Stimulated activated CD8-positive, alpha-beta memory T cell treated with anti-CD3 and anti-CD28 coated beads, Interleukin-15, amount 100 ng/mL, for 24 hours (primary cell): ENCODE results near the gene NRCAM.

Experiments used
- DNase-seq: peaks from one replicate; pipeline ENCODE4 v3.0.0-alpha.2; 2020; ENCODE audit warnings: low read depth

Gene NRCAM

DNA sequence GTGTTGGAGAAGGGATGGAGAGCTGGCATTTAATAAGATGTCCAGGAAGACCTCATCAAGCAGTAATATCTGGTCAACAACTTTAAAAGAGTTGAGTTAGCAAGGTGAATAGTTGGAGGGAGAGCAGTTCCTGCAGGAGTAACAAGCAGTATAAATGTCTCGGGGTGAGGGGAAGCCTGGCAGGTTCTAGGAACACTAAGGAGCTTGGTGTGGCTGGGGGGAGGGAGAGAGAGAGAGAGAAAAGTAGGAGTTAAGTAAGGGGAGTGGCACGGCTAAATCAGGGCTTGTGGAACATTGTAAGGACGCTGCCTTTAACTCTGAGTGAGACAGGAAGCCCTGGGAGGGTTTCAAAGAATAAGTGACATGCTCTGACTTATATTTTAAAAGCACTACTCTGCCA lies 304.0 kb downstream of the NRCAM start:
- DNase-seq: no peak

GRCh38 chr7:108149908-108150307 lies 306.3 kb downstream of the NRCAM start:
- DNase-seq: no peak

GRCh38 chr7:108149119-108149518 lies 307.1 kb downstream of the NRCAM start:
- no peak for DNase-seq

DNA sequence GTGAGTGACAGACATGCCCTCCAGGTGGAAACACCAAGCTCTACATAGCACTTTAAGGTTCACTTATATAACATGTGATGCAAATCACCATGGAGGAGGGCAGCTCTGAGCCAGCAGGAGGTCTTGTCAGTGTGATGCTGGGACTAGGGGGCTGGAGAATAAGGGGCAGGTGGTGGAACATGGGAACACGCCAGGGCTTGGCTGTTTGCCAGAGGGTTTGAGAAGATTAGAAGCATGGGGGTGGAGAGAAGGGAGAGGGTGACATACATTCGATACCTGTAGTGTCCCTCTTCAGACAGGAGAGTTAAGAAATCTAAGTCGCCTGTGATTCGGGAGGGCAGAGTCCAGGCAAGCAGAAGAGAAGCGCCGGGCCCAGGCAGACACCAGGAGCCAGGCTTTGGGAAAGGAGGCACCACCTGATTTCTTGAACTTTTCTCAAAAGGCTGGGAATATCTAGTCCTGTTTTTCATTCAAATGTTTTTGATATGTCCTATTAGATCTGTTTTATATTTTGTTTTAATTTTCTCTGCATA lies 309.1 kb downstream of the NRCAM start:
- no peak for DNase-seq

- DNase-seq: no peak
These were observed 310.0 kb downstream of the NRCAM start for GRCh38 chr7:108146070-108146842.

DNA sequence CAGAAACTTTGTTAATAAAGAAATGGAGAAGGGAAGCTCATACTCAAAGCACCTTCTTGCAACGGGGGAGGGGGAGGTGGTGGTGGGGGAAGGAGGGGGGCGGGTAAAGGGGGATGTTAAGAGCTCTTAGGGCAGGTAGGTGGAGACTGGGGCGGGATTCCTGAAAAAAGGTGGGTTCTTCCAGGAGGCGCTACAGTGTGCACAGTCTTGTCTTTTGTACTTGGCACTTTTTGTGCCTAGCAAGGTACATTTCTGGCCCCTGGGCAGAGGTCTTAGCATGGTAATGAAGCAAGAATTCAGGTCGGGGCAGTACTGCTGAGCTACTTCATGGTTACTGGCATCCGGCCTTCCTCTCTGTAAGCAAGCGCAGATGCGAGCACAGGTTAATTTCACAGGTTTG lies 310.8 kb downstream of the NRCAM start:
- no peak for DNase-seq

GRCh38 chr7:108144931-108145330 lies 311.3 kb downstream of the NRCAM start:
- DNase-seq: no peak

GRCh38 chr7:108143658-108144420 lies 312.4 kb downstream of the NRCAM start:
- DNase-seq: no peak

DNA sequence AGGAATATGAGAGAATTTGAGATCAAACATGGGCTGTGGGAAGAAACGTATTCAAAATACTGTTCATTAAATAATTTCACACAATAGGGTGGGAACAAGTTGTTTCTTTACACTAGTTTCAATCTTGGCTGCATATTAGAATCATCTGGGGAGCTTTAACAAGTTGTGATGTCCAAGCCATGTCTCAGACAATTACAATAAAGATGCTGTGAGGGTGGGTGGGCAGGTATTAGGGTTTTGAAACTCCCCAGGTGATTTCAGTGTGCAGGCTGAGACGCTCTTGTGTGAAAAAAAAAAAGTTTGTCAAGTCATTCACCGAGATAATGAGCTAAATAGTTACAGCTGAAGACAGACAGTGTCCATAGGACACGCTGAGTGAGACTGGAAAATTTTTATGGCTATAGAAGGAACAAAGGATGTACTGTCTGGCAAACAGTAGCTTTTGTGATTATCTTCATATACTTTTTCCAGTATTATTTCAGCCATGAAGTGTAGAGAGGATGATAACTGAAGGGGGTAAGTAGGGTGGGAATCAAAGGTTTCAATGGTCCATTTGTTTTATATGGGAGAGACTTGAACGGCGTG lies 313.5 kb downstream of the NRCAM start:
- no peak for DNase-seq

- DNase-seq: no peak
These were observed 314.1 kb downstream of the NRCAM start for GRCh38 chr7:108142180-108142579.

DNA sequence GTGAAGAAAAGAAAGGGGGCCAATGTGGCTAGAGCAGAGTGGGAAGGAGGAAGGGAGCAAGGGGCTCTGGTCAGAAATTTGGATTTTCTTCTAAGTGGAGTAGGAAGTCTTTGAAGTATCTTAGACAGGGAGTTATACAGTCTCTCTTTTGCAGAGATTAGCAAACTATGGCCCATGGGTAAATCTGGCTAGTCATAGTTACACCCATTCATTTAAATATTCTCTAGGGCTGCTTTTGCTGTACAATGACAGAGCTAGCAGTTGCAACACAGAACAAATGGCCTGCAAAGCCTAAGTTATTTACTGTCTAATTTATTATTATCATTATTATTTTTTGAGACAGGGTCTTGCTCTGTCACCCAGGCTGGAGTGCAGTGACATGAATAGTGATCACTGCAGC lies 315.6 kb downstream of the NRCAM start:
- no peak for DNase-seq

- no peak for DNase-seq
These were observed 317.3 kb downstream of the NRCAM start for GRCh38 chr7:108138911-108139310.

DNA sequence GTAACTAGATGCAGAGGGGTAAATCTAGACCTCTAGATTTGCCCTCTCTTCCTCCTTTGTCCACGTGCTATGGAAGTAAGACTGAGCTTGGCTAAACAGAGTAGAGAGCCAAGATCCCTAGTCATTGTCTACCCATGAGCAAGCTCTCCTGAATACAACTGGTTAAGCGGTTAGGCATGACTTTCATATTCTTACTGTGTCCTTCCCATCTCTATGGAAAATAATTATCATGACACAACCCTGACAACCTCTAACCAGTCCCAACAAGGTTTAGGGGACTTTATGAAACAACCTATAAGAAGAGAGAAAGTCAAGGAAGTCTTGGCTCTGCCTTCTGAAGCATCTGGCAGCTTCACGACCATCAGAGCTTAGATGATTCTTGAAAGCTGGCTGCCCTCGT lies 318.2 kb downstream of the NRCAM start:
- no peak for DNase-seq

GRCh38 chr7:108137040-108137439 lies 319.2 kb downstream of the NRCAM start:
- no peak for DNase-seq

DNA sequence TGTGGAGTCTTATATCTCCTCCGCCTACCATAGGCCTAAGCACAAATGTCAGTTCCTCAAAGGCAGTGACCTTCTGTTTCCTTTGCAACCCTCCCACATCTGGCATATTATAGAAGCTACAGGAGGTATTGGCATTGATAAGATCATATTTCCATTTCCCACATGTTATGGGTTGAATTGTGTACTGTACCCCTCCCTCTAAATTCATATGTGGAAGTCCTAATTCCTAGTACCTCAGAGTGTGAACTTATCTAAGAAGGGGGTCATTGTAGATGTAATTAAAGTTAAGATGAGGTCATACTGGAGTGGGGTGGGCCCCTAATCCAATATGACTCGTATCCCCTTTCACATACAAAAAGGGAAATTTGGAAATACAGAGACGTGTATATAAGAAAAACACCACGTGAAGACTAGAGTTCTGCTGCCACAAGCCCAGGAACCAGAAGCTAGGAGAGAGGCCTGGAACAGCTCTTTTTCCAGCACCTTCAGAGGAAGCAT lies 320.0 kb downstream of the NRCAM start:
- no peak for DNase-seq

DNA sequence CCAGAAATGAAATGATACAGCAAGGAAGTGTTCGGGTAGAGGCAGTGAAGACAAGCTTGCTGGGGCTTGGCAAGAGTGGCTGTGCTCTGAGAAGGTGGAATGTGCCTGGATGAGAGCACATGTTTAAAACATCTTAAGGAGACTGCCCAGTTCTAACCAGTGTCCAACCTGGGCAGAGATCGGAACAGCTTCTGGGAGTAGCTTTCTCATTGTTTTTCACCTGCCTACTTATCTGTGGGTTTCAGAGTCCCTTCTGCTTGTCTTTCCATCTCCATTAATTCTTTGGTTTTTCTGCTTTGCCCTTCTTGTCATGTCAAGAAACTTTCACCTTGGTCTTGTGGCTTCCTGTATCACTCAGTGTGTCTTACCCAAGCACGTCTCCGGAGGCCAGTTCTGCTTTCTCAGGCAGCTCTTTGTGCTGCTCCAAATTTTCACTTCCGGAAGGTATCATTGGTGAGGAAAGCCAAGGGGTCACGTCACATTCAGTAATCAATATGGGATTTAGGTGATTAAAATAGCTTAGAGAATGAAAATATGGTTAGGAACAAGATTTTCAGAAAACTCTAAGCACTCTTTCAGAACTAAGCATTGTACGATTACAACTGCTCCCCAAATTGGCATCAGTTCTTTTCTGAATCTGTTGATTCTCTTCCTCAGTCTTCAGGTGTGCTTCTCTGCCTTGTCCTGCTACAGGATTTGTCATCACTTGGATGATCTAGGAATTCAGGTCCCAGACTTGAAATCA lies 320.6 kb downstream of the NRCAM start:
- DNase-seq: no peak

- DNase-seq: no peak
These were observed 321.8 kb downstream of the NRCAM start for GRCh38 chr7:108134486-108134885.

- no peak for DNase-seq
These were observed 323.5 kb downstream of the NRCAM start for GRCh38 chr7:108132551-108133265.

DNA sequence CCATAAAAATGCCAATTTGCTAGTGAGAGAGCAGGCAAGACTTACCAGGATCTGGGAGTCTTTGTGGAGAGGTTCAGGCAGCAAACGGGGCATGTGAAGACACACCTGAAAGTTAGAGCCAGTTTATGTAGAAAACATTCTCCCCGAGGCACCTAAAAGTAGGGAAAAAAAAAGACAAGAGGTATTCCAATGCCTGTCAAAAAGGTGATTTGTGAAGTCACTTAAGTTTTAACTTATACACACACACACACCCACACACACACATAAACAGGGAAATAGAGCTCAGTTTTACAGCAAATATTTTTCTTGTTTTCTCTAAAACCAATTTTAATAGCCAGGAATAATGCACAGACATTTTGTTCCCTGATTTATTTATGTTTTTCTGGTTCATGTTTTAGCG lies 326.0 kb downstream of the NRCAM start, which contains the start of gene LAMB4:
TSS of gene LAMB4 (minus strand) at position 101 of the 400 bp plus-strand sequence. CDS start 7,197 bp downstream, outside the sequence.
- no peak for DNase-seq

- no peak for DNase-seq
These were observed 326.9 kb downstream of the NRCAM start for GRCh38 chr7:108129018-108129965.
